ENCODE results near the gene NCDN. TPM values are rescaled to one million over a fixed set of nuclear protein-coding genes. Genes with fewer than 3 reads are reported as not detected.

Gene NCDN
- polyA plus RNA-seq, 1 donor (not counting 4 experiments of a cell fraction or from before 2014, with no cell fraction given) = 10.5 TPM

DNA sequence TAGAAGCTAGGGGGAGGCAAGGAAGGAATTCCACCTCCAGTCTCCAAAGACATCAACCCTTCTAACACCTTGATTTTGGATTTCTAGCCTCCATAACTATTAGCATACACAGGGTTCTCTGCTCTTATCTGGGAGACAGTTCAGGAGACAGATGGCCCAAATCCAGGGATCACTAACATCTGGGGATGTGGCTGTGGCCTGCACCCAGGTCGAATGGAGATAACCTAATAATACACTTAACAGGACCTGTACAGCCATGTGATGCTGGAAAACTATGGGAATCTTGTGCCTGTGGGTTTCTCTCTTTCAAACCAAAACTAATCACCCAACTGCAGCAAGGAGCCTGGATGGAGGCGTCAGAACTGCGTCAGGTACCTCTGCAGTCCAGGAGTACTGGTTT is 48.0 kb upstream of the NCDN start:
- dilution Hi-C loops (cut with MboI; ENCODE audit: extremely low pct_ligation_motif_present, low sequenced_read_pairs) = no loop called here
- H3K9ac ChIP-seq (ENCODE audit: control insufficient read depth, extremely low read depth, insufficient read depth, low read length) = no peak overlapping the region
- FAIRE-seq (no peak), DNase-seq (ENCODE audit: low read depth, low spot score) (no peak)
- H3K27me3 ChIP-seq (ENCODE audit: control insufficient read depth, extremely low read depth, insufficient read depth, low read length) = no peaks in the 10 kb centered on the region
- no peaks in the 10 kb centered on the region for H3K36me3 ChIP-seq (ENCODE audit: control insufficient read depth in 2 of 2, extremely low read depth in 1 of 2, insufficient read depth in 2 of 2, low read length in 2 of 2)
- H3K9me1 ChIP-seq (ENCODE audit: control insufficient read depth, extremely low read depth, insufficient read depth, low read length) = no peaks in the 10 kb centered on the region
- TF ChIP-seq, protein P1, sequence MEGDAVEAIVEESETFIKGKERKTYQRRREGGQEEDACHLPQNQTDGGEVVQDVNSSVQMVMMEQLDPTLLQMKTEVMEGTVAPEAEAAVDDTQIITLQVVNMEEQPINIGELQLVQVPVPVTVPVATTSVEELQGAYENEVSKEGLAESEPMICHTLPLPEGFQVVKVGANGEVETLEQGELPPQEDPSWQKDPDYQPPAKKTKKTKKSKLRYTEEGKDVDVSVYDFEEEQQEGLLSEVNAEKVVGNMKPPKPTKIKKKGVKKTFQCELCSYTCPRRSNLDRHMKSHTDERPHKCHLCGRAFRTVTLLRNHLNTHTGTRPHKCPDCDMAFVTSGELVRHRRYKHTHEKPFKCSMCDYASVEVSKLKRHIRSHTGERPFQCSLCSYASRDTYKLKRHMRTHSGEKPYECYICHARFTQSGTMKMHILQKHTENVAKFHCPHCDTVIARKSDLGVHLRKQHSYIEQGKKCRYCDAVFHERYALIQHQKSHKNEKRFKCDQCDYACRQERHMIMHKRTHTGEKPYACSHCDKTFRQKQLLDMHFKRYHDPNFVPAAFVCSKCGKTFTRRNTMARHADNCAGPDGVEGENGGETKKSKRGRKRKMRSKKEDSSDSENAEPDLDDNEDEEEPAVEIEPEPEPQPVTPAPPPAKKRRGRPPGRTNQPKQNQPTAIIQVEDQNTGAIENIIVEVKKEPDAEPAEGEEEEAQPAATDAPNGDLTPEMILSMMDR (optimal IDR thresholded peaks at IDR 0.05 in 1 of 3, IDR thresholded peaks at IDR 0.05 in 1 of 3, conservative IDR thresholded peaks at IDR 0.05 in 1 of 3; ENCODE audit: extremely low read depth in 1 of 3, insufficient read depth in 2 of 3, low read length in 3 of 3) = no peak
- no peak overlapping the region for H3K27ac ChIP-seq (ENCODE audit: control insufficient read depth, insufficient read depth, low read length)
- no peaks in the 10 kb centered on the region for H3K9me3 ChIP-seq (ENCODE audit: control insufficient read depth, low read depth, low read length)
- no peak overlapping the region for H3K4me2 ChIP-seq (ENCODE audit: control insufficient read depth, extremely low read depth, insufficient read depth, low read depth, low read length)
- peaks cover 23% of the 10 kb centered on the region for H3K4me1 ChIP-seq (ENCODE audit: control insufficient read depth, extremely low read depth, insufficient read depth, low read length)
- no peak overlapping the region for H3K4me3 ChIP-seq (ENCODE audit: control insufficient read depth in 2 of 3, extremely low read depth in 1 of 3, insufficient read depth in 2 of 3, low read depth in 1 of 3, low read length in 3 of 3)
- no peak overlapping the region for H2AFZ ChIP-seq (ENCODE audit: control insufficient read depth, low read length)
- H4K20me1 ChIP-seq (ENCODE audit: control insufficient read depth, extremely low read depth, insufficient read depth, low read length) = no peaks in the 10 kb centered on the region
- no peaks in the 10 kb centered on the region for H3K79me2 ChIP-seq (ENCODE audit: control insufficient read depth, insufficient read depth, low read length)

DNA sequence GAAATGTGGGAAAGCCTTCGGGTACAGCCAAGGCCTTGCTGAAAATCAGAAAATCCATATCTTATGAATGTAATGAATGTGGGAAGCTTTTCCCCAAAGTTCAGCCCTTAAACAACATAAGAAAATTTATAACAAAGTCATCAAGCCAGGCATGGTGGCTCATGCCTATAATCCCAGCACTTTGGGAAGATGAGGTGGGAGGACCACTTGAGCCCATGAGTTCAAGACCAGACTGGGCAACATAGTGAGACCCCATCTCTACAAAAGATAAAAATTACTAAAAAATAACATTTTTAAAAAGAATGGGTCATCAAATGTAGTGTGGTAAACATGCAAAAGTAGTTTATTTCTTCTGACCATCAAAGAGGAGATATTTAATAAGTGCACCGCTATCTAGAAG is 46.3 kb upstream of the NCDN start:
- H3K4me3 ChIP-seq (ENCODE audit: control insufficient read depth in 2 of 3, extremely low read depth in 1 of 3, insufficient read depth in 2 of 3, low read depth in 1 of 3, low read length in 3 of 3) = no peak overlapping the region
- TF ChIP-seq, protein P1 (optimal IDR thresholded peaks at IDR 0.05 in 1 of 3, IDR thresholded peaks at IDR 0.05 in 1 of 3, conservative IDR thresholded peaks at IDR 0.05 in 1 of 3; ENCODE audit: extremely low read depth in 1 of 3, insufficient read depth in 2 of 3, low read length in 3 of 3) = no peak
- no peak for TF ChIP-seq EZH2 (IDR thresholded peaks at IDR 0.05; ENCODE audit: low read length)
- H3K27me3 ChIP-seq (ENCODE audit: control insufficient read depth, extremely low read depth, insufficient read depth, low read length) = no peaks in the 10 kb centered on the region
- FAIRE-seq (no peak), DNase-seq (ENCODE audit: low read depth, low spot score) (no peak)
- no peak overlapping the region for H3K4me2 ChIP-seq (ENCODE audit: control insufficient read depth, extremely low read depth, insufficient read depth, low read depth, low read length)
- H3K9me3 ChIP-seq (ENCODE audit: control insufficient read depth, low read depth, low read length) = no peaks in the 10 kb centered on the region
- H3K9ac ChIP-seq (ENCODE audit: control insufficient read depth, extremely low read depth, insufficient read depth, low read length) = no peak overlapping the region
- no peaks in the 10 kb centered on the region for H3K36me3 ChIP-seq (ENCODE audit: control insufficient read depth in 2 of 2, extremely low read depth in 1 of 2, insufficient read depth in 2 of 2, low read length in 2 of 2)
- H3K9me1 ChIP-seq (ENCODE audit: control insufficient read depth, extremely low read depth, insufficient read depth, low read length) = no peaks in the 10 kb centered on the region
- dilution Hi-C loops (cut with MboI; ENCODE audit: extremely low pct_ligation_motif_present, low sequenced_read_pairs) = no loop called here
- H4K20me1 ChIP-seq (ENCODE audit: control insufficient read depth, extremely low read depth, insufficient read depth, low read length) = no peaks in the 10 kb centered on the region
- H3K4me1 ChIP-seq (ENCODE audit: control insufficient read depth, extremely low read depth, insufficient read depth, low read length) = peaks cover 16% of the 10 kb centered on the region
- H2AFZ ChIP-seq (ENCODE audit: control insufficient read depth, low read length) = no peak overlapping the region
- no peak overlapping the region for H3K27ac ChIP-seq (ENCODE audit: control insufficient read depth, insufficient read depth, low read length)
- H3K79me2 ChIP-seq (ENCODE audit: control insufficient read depth, insufficient read depth, low read length) = peaks cover 2% of the 10 kb centered on the region

All from keratinocyte (primary cell).